Measurements from ENCODE around the gene UBE2Q2. TPM values are rescaled to one million over a fixed set of nuclear protein-coding genes. Genes with fewer than 3 reads are reported as not detected.

UBE2Q2 gene
- total and polyA plus RNA-seq, 2 of the 4 experiments (the other 2 are of a cell fraction): 18.0 to 28.9 TPM

DNA sequence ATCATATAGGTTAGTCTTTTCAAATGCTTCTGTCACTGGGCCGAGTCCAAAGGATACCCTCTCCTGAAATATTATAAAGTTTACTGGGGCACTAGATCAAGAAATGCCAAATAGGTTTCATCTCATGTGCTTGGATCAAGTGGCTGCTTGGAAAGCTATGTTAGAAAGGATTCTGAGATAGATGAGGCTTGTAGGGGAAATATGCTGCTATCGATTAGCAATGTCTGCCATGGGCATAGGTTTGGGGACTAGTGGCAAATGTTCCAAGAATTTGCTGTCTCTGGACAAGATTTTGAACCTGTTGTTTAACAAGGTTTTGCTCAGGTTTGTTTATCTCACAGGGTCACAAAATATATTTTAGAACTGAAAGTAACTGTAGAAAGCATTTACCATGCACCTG is 23.0 kb upstream of the UBE2Q2 start:
- H2AK5ac ChIP-seq (ENCODE audit: low read depth, low read length): no peak overlapping the region
- no TSS peak for BruUV-seq (replicated peaks)
- WGBS, 2 experiments (ENCODE audit: extremely low coverage in 2 of 2, insufficient read length in 1 of 2): no CpG with 5 or more reads among the region's 2 CpGs
- H3K9me1 ChIP-seq (ENCODE audit: insufficient read depth, low read length): no peaks in the 10 kb centered on the region
- no peak overlapping the region for H3K56ac ChIP-seq (ENCODE audit: extremely low read depth, insufficient read depth, low read length)
- no peak overlapping the region for H3K23ac ChIP-seq (ENCODE audit: low read depth, low read length)
- ATAC-seq (ENCODE audit: low read depth) (no peak), DNase-seq (no peak)
- no peaks in the 10 kb centered on the region for H3K9me3 ChIP-seq (ENCODE audit: control insufficient read depth, insufficient read depth, low read length)
- H3K79me1 ChIP-seq (ENCODE audit: low read depth in 1 of 2, low read length in 2 of 2): no peaks in the 10 kb centered on the region
- no peaks in the 10 kb centered on the region for H4K20me1 ChIP-seq (ENCODE audit: insufficient read depth, low read length)
- H4K5ac ChIP-seq (ENCODE audit: low read depth, low read length): no peak overlapping the region
- H3K14ac ChIP-seq (replicated peaks; ENCODE audit: low read depth, low read length): no peak overlapping the region
- H3K36me3 ChIP-seq (ENCODE audit: control insufficient read depth, insufficient read depth, low read length): no peaks in the 10 kb centered on the region
- no peak overlapping the region for H3K4ac ChIP-seq (ENCODE audit: low read depth, low read length)
- no peak overlapping the region for H4K91ac ChIP-seq (ENCODE audit: insufficient read depth, low read depth, low read length)
- intact Hi-C loops (cut with micrococcal nuclease): no loop called here
- H3K9ac ChIP-seq (ENCODE audit: low read depth, low read length): no peak overlapping the region
- H3K18ac ChIP-seq (ENCODE audit: low read depth, low read length): no peak overlapping the region
- no peak overlapping the region for H4K8ac ChIP-seq (ENCODE audit: low read depth in 2 of 2, low read length in 2 of 2)
- no peak overlapping the region for H2BK15ac ChIP-seq (ENCODE audit: low read depth, low read length)
- in situ Hi-C loops (cut with MboI; ENCODE audit: low sequenced_read_pairs): no loop called here
- no peaks in the 10 kb centered on the region for H3K4me1 ChIP-seq (ENCODE audit: control insufficient read depth, insufficient read depth, low read length)
- H3K4me2 ChIP-seq (ENCODE audit: low read depth, low read length): no peak overlapping the region
- H2AK9ac ChIP-seq (replicated peaks; ENCODE audit: low read depth, low read length, poor library complexity): no peak overlapping the region
- ChIA-PET POLR2A (ENCODE audit: unreplicated experiment) (no interaction called here), CTCF (interaction anchor here (1.5 kb wide), 1 partner anchor 18 kb away, joined by 3 read pairs; no protein-coding TSS in a partner anchor)
- TF ChIP-seq MXI1 (IDR thresholded peaks at IDR 0.05; ENCODE audit: borderline replicate concordance, low read depth, low read length): no peak
- TF ChIP-seq BHLHE40 (IDR thresholded peaks at IDR 0.05; ENCODE audit: low read depth, low read length): no peak
- no peak for TF ChIP-seq FOS (IDR thresholded peaks at IDR 0.05; ENCODE audit: low read depth, low read length)
- TF ChIP-seq CTCF (conservative IDR thresholded peaks at IDR 0.05; ENCODE audit: low read depth, low read length): no peak
- dilution Hi-C loops (cut with HindIII; ENCODE audit: low sequenced_read_pairs, unreplicated experiment): no loop called here
- H3K27me3 ChIP-seq (ENCODE audit: control insufficient read depth, insufficient read depth, low read length): peaks cover 3% of the 10 kb centered on the region
- H2AFZ ChIP-seq (replicated peaks; ENCODE audit: low read length, poor library complexity): no peak overlapping the region
- no peak overlapping the region for H2BK120ac ChIP-seq (ENCODE audit: low read depth, low read length)
- no peak overlapping the region for H3K27ac ChIP-seq (ENCODE audit: insufficient read depth, low read length)
- no peak overlapping the region for H2BK5ac ChIP-seq (ENCODE audit: low read depth, low read length, poor library complexity, severe bottlenecking)
- no peak overlapping the region for H2BK20ac ChIP-seq (ENCODE audit: low read depth, low read length)
- no peak overlapping the region for H3K4me3 ChIP-seq (ENCODE audit: insufficient read depth, low read depth, low read length)
